Hepatocyte (in vitro differentiated cells): Measurements from ENCODE around the gene CCDC85C. TPM values are rescaled to one million over a fixed set of nuclear protein-coding genes. Genes with fewer than 3 reads are reported as not detected.

Source experiments
- DNase-seq: peaks from one replicate; pipeline ENCODE4 v3.0.0-alpha.2; 2016; ENCODE audit warnings: low spot score
- H2AFZ ChIP-seq: fragments of 200-600 bp; sonication (generic); 2 replicates; pipeline ENCODE4 v1.6.0; 2016; ENCODE audit warnings: antibody characterized with exemption, mild to moderate bottlenecking
- H3K27ac ChIP-seq: fragments of 200-600 bp; sonication (generic); 2 replicates; pipeline ENCODE4 v1.5.1; 2016; ENCODE audit warnings: mild to moderate bottlenecking
- H3K27me3 ChIP-seq: fragments of 200-600 bp; sonication (generic); 2 replicates; pipeline ENCODE4 v1.6.1; 2016
- H3K36me3 ChIP-seq: fragments of 200-600 bp; sonication (generic); replicated peaks from 2 replicates; pipeline ENCODE4 v1.5.1; 2016; ENCODE audit warnings: low read depth; ENCODE audit not compliant: insufficient read depth
- H3K4me1 ChIP-seq: fragments of 200-600 bp; sonication (generic); 2 replicates; pipeline ENCODE4 v1.5.1; 2016; ENCODE audit warnings: mild to moderate bottlenecking, moderate library complexity; ENCODE audit not compliant: insufficient read depth
- H3K4me2 ChIP-seq: fragments of 200-600 bp; sonication (generic); 2 replicates; pipeline ENCODE4 v1.6.0; 2016
- H3K4me3 ChIP-seq: fragments of 200-600 bp; sonication (generic); 2 replicates; pipeline ENCODE4 v1.5.1; 2016; ENCODE audit warnings: mild to moderate bottlenecking
- H3K79me2 ChIP-seq: fragments of 200-600 bp; sonication (generic); 2 replicates; pipeline ENCODE4 v1.6.0; 2017; ENCODE audit warnings: mild to moderate bottlenecking
- H3K9me2 ChIP-seq: fragments of 200-600 bp; sonication (generic); replicated peaks from 2 replicates; pipeline ENCODE4 v1.6.0; 2017; ENCODE audit warnings: mild to moderate bottlenecking; ENCODE audit not compliant: insufficient read depth
- H3K9me3 ChIP-seq: fragments of 200-600 bp; sonication (generic); 2 replicates; pipeline ENCODE4 v1.5.1; 2016; ENCODE audit warnings: low read depth, mild to moderate bottlenecking
- H4K20me1 ChIP-seq: fragments of 200-600 bp; sonication (generic); 2 replicates; pipeline ENCODE4 v1.6.0; 2016; ENCODE audit warnings: mild to moderate bottlenecking; ENCODE audit not compliant: insufficient read depth, poor library complexity, severe bottlenecking
- EZH2 ChIP-seq: fragments of 200-600 bp; sonication (generic); IDR thresholded peaks from 2 replicates; pipeline ENCODE4 v1.6.1; 2016; ENCODE audit warnings: antibody characterized with exemption, mild to moderate bottlenecking, borderline replicate concordance
- EZH2phosphoT487 ChIP-seq: fragments of 200-600 bp; sonication (generic); IDR thresholded peaks from one replicate; pipeline ENCODE4 v1.6.1; 2018; ENCODE audit warnings: antibody characterized with exemption, mild to moderate bottlenecking, low read depth, moderate library complexity; ENCODE audit not compliant: unreplicated experiment, severe bottlenecking
- WGBS: methylation state at CpG from one replicate; pipeline ENCODE4 v1.1.6; 2016; ENCODE audit warnings: low lambda C conversion rate; ENCODE audit errors: missing lambda C conversion rate; 5-methylcytosine and 5-hydroxymethylcytosine counted together
- polyA plus RNA-seq: library from polyadenylated mRNA; unstranded; fragments of >200 nt; fragmentation: Nextera tagmentation; extraction: Ambion mirVana; gene quantifications from 2 replicates; pipeline ENCODE4 v1.2.1, GENCODE V29; 2016
- total RNA-seq: library from RNA; depleted of rRNA; stranded (reverse); fragments of >200 nt; gene quantifications from 2 replicates; pipeline ENCODE4 v1.2.3, GENCODE V29; 2014
- TF ChIP-seq, protein P1 (sequence below): fragments of 200-600 bp; sonication (generic); IDR thresholded peaks from 2 replicates; pipeline ENCODE4 v1.5.1; 2016; ENCODE audit warnings: antibody characterized with exemption, mild to moderate bottlenecking; ENCODE audit not compliant: poor library complexity

Gene CCDC85C
- total and polyA plus RNA-seq, 2 experiments from 2014 or later: 37.8 to 47.2 TPM

DNA sequence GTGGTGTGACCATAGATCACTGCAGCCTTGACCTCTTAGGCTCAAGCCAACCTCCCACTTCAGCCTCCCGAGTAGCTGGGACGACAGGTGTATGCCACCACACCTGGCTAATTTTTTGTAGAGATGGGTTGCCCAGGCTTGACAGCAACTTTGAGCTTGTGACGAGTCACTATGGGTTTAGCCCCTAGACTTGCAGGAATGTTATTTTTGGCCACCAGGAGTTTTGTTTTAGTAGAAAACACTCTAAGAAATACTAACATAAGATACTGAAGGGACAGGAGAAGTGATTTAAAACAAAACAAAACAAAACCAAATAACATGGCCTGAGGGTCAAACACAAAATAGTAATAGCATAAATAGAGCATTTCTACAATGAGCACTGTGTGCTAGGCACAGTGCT lies 149.8 kb downstream of the CCDC85C start:
- H3K27ac ChIP-seq: no peak overlapping the region
- no peak overlapping the region for H2AFZ ChIP-seq
- no peak overlapping the region for H3K4me2 ChIP-seq
- H3K9me3 ChIP-seq: no peaks in the 10 kb centered on the region
- peaks cover 3% of the 10 kb centered on the region for H4K20me1 ChIP-seq
- peaks cover 8% of the 10 kb centered on the region for H3K79me2 ChIP-seq
- TF ChIP-seq EZH2 (no peak), EZH2phosphoT487 (no peak)
- TF ChIP-seq, protein P1, sequence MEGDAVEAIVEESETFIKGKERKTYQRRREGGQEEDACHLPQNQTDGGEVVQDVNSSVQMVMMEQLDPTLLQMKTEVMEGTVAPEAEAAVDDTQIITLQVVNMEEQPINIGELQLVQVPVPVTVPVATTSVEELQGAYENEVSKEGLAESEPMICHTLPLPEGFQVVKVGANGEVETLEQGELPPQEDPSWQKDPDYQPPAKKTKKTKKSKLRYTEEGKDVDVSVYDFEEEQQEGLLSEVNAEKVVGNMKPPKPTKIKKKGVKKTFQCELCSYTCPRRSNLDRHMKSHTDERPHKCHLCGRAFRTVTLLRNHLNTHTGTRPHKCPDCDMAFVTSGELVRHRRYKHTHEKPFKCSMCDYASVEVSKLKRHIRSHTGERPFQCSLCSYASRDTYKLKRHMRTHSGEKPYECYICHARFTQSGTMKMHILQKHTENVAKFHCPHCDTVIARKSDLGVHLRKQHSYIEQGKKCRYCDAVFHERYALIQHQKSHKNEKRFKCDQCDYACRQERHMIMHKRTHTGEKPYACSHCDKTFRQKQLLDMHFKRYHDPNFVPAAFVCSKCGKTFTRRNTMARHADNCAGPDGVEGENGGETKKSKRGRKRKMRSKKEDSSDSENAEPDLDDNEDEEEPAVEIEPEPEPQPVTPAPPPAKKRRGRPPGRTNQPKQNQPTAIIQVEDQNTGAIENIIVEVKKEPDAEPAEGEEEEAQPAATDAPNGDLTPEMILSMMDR: no peak
- H3K9me2 ChIP-seq: no peaks in the 10 kb centered on the region
- 63% methylated on average over 3 of the region's 3 CpGs for WGBS
- H3K4me1 ChIP-seq: no peaks in the 10 kb centered on the region
- no peaks in the 10 kb centered on the region for H3K36me3 ChIP-seq
- H3K4me3 ChIP-seq: no peak overlapping the region
- DNase-seq: no peak
- H3K27me3 ChIP-seq: no peaks in the 10 kb centered on the region

DNA sequence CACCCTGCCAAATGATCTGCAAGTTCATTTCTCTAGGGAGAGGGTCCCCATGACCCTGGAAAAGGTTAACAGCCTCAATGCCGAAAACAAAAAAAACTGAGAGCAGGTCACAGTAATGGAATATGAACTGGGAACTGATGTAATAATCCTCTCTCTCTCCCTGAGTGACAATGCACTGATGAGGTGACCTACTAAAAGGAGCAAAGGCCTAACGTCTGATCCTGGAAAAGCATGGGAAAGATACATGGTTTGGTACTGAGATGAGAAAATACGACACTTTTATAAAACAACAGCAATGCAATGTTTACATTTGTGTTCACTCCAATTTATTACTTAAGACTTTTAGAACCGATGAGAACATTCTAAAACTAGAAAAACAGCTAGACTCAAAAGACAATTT lies 151.0 kb downstream of the CCDC85C start:
- Histone ChIP-seq H3K9me2 (no peaks in the 10 kb centered on the region), H3K27ac (no peak overlapping the region), H3K4me2 (no peak overlapping the region), H3K4me3 (no peak overlapping the region), H3K27me3 (no peaks in the 10 kb centered on the region), H3K36me3 (no peaks in the 10 kb centered on the region), H3K4me1 (no peaks in the 10 kb centered on the region), H2AFZ (no peak overlapping the region), H3K79me2 (peaks cover 3% of the 10 kb centered on the region), H4K20me1 (peaks cover 3% of the 10 kb centered on the region), H3K9me3 (no peaks in the 10 kb centered on the region)
- DNase-seq: no peak
- 89% methylated on average over 4 of the region's 4 CpGs for WGBS
- TF ChIP-seq EZH2phosphoT487: no peak
- TF ChIP-seq, protein P1: no peak
- no peak for TF ChIP-seq EZH2

DNA sequence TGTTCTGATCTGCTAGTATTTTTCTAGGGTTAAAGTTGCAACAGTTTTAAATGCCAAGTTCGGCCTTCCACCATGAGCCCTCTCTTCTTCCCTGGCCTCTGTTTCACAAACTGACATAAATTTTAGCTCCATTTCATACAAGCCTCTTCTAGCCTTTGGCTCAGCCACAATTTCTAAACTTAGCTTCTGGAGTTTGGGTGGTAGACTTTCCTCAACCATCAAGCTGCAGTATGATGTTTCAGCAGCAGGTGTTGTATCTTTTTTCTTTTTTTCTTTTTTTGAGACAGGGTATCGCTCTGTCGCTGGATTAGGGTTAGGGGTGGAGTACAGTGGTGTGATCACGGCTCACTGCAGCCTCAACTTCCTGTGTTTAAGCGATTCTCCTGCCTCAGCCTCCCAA lies 152.8 kb downstream of the CCDC85C start:
- 95% methylated on average over 5 of the region's 5 CpGs for WGBS
- no peaks in the 10 kb centered on the region for H3K36me3 ChIP-seq
- H2AFZ ChIP-seq: no peak overlapping the region
- no peaks in the 10 kb centered on the region for H3K27me3 ChIP-seq
- peaks cover 3% of the 10 kb centered on the region for H3K79me2 ChIP-seq
- no peaks in the 10 kb centered on the region for H3K4me1 ChIP-seq
- H3K9me2 ChIP-seq: no peaks in the 10 kb centered on the region
- no peak for TF ChIP-seq EZH2
- TF ChIP-seq, protein P1: no peak
- no peak for TF ChIP-seq EZH2phosphoT487
- no peaks in the 10 kb centered on the region for H3K9me3 ChIP-seq
- DNase-seq: no peak
- no peak overlapping the region for H3K4me3 ChIP-seq
- H3K4me2 ChIP-seq: no peak overlapping the region
- no peak overlapping the region for H3K27ac ChIP-seq
- peaks cover 3% of the 10 kb centered on the region for H4K20me1 ChIP-seq

DNA sequence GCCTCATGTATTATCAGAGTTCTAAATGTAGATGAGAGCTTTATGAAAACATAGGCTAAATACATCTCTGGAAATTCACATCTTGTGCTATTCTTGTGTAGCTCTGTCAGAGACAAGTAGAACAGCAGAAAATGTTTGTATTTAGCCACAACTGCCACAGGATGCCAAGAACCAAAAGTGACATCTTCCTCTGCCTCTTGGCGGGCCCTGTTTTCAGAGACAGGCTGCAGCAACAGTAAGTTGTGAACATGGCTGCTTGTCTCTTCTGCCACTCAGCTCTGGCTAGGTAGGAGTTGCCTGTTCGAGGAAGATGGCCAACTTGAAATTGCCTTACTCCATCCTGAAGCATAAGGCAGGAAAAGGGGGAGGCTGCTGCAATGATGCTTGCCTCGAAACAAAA lies 153.7 kb downstream of the CCDC85C start:
- no peak for DNase-seq
- H3K9me2 ChIP-seq: no peaks in the 10 kb centered on the region
- TF ChIP-seq, protein P1: no peak
- TF ChIP-seq EZH2 (no peak), EZH2phosphoT487 (no peak)
- no peak overlapping the region for H3K4me2 ChIP-seq
- no peak overlapping the region for H2AFZ ChIP-seq
- no peak overlapping the region for H3K27ac ChIP-seq
- H3K36me3 ChIP-seq: no peaks in the 10 kb centered on the region
- H3K27me3 ChIP-seq: no peaks in the 10 kb centered on the region
- 99% methylated on average over 3 of the region's 3 CpGs for WGBS
- no peak overlapping the region for H3K4me3 ChIP-seq
- peaks cover 3% of the 10 kb centered on the region for H3K79me2 ChIP-seq
- H3K9me3 ChIP-seq: no peaks in the 10 kb centered on the region
- H3K4me1 ChIP-seq: no peaks in the 10 kb centered on the region
- H4K20me1 ChIP-seq: peaks cover 3% of the 10 kb centered on the region
